ENCODE results near the gene ZBTB8OS.

The ZBTB8OS gene

DNA sequence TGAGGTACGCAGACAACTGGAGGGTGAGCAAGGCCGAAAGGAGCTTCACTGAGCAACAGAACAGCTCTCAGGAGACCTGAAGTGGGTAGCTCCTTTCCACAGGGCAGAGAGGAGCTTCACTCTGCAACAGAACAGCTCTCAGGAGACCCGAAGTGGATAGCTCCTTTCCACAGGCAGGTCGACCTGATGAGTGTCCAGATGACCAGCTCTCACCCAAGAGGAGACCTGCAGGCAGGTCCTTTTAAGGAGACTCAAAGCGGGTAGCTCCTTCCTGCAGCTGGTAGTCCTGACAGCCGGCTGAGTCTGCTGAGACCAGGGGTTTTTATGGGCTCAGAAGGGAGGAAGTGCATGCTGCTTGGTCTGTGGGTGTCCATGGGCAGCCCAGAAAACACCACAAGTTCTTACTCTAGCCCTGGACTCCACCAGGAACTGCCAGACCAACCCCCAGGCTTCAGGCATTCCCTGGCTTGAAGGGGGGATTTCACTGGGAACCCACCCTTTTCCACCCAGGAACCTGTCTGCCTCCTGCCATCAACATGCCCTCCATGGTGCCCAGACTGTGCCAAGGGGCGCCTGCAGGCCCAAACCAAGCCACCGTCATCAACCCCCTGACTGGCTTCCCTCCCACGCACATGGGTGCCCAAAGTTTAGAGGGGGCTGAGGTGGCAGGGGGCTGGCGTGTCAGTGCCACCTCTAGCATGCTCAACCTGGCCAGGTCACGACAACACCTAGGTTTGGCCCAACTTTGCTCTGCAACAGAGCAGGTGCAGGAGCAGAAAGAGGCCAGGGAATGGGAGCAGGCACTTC lies 43.6 kb downstream of the ZBTB8OS start:
- DNase-seq, result no peak

GRCh38 chr1:32605711-32606424 lies 44.5 kb downstream of the ZBTB8OS start:
- DNase-seq, result no peak

DNA sequence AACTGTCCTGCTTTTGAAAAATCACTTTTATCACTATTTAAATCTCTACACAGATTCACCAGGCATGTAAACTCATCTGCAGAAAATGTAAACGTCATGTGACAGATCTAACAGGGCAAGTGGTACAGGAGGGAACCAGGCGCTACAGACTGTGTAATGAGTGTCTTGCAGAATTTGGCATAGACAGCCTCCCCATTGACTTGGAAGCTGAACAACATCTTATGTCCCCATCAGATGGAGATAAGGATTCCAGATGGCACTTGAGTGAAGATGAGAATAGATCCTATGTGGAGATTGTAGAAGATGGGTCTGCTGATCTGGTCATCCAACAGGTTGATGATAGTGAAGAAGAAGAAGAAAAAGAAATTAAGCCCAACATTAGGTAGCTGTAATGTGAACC lies 50.3 kb downstream of the ZBTB8OS start:
- DNase-seq, result no peak

GRCh38 chr1:32592943-32593342 lies 57.4 kb downstream of the ZBTB8OS start:
- no peak for DNase-seq

GRCh38 chr1:32580348-32581017 lies 69.9 kb downstream of the ZBTB8OS start:
- DNase-seq, result no peak
